ENCODE data around the gene HLA-DQA2. TPM values are rescaled to one million over a fixed set of nuclear protein-coding genes. Genes with fewer than 3 reads are reported as not detected.

Gene HLA-DQA2
- total and polyA plus RNA-seq, 2 of the 4 experiments (the other 2 are of a cell fraction): not detected

- H3K4me2 ChIP-seq (ENCODE audit: low read depth, low read length): no peak overlapping the region
- H2AFZ ChIP-seq (replicated peaks; ENCODE audit: low read length, poor library complexity): no peak overlapping the region
- H3K27ac ChIP-seq (ENCODE audit: insufficient read depth, low read length): no peak overlapping the region
- no peak for DNase-seq
- no peak overlapping the region for H4K8ac ChIP-seq (ENCODE audit: low read depth in 2 of 2, low read length in 2 of 2)
- H2BK15ac ChIP-seq (ENCODE audit: low read depth, low read length): no peak overlapping the region
- ATAC-seq (ENCODE audit: low read depth): no peak
- ChIA-PET POLR2A (ENCODE audit: unreplicated experiment) (no interaction called here), CTCF (no interaction called here)
- WGBS, 2 experiments (ENCODE audit: extremely low coverage in 2 of 2, insufficient read length in 1 of 2): no CpG with 5 or more reads among the region's 1 CpG
- H2BK20ac ChIP-seq (ENCODE audit: low read depth, low read length): no peak overlapping the region
- no peaks in the 10 kb centered on the region for H4K20me1 ChIP-seq (ENCODE audit: insufficient read depth, low read length)
- no peak overlapping the region for H2AK9ac ChIP-seq (replicated peaks; ENCODE audit: low read depth, low read length, poor library complexity)
- in situ Hi-C loops (cut with MboI; ENCODE audit: low sequenced_read_pairs) (no loop called here), dilution Hi-C loops (cut with HindIII; ENCODE audit: low sequenced_read_pairs, unreplicated experiment) (no loop called here), intact Hi-C loops (cut with micrococcal nuclease) (no loop called here)
- H2BK120ac ChIP-seq (ENCODE audit: low read depth, low read length): no peak overlapping the region
- TF ChIP-seq MAFK (IDR thresholded peaks at IDR 0.05; ENCODE audit: low read depth, low read length): no peak
- TF ChIP-seq MXI1 (IDR thresholded peaks at IDR 0.05; ENCODE audit: borderline replicate concordance, low read depth, low read length): no peak
- TF ChIP-seq SMC3 (IDR thresholded peaks at IDR 0.05; ENCODE audit: low read depth, low read length): no peak
- no peak for TF ChIP-seq RAD21 (IDR thresholded peaks at IDR 0.05; ENCODE audit: low read length)
- no peak for TF ChIP-seq CTCF (conservative IDR thresholded peaks at IDR 0.05; ENCODE audit: low read depth, low read length)
- TF ChIP-seq RFX5 (IDR thresholded peaks at IDR 0.05; ENCODE audit: low read depth, low read length): no peak
- no peak for TF ChIP-seq POLR2A (IDR thresholded peaks at IDR 0.05; ENCODE audit: low read depth, low read length)
- no peak for TF ChIP-seq NFE2L2 (IDR thresholded peaks at IDR 0.05; ENCODE audit: low read depth, low read length)
- TF ChIP-seq FOS (IDR thresholded peaks at IDR 0.05; ENCODE audit: low read depth, low read length): no peak
- TF ChIP-seq ELK1 (IDR thresholded peaks at IDR 0.05; ENCODE audit: borderline replicate concordance, low read depth, low read length): no peak
- TF ChIP-seq USF2 (IDR thresholded peaks at IDR 0.05; ENCODE audit: low read depth, low read length): no peak
- TF ChIP-seq CHD1 (IDR thresholded peaks at IDR 0.05; ENCODE audit: low read depth, low read length): no peak
- TF ChIP-seq RCOR1 (IDR thresholded peaks at IDR 0.05; ENCODE audit: insufficient replicate concordance, low read length): no peak
- TF ChIP-seq CEBPB (IDR thresholded peaks at IDR 0.05; ENCODE audit: low read depth, low read length): no peak
- no peak for TF ChIP-seq BHLHE40 (IDR thresholded peaks at IDR 0.05; ENCODE audit: low read depth, low read length)
- H3K14ac ChIP-seq (replicated peaks; ENCODE audit: low read depth, low read length): no peak overlapping the region
- no peak overlapping the region for H3K18ac ChIP-seq (ENCODE audit: low read depth, low read length)
- H3K4me1 ChIP-seq (ENCODE audit: control insufficient read depth, insufficient read depth, low read length): no peaks in the 10 kb centered on the region
- H3K23ac ChIP-seq (ENCODE audit: low read depth, low read length): no peak overlapping the region
- no peaks in the 10 kb centered on the region for H3K9me3 ChIP-seq (ENCODE audit: control insufficient read depth, insufficient read depth, low read length)
- H3K27me3 ChIP-seq (ENCODE audit: control insufficient read depth, insufficient read depth, low read length): peaks cover under 1% of the 10 kb centered on the region
- H2AK5ac ChIP-seq (ENCODE audit: low read depth, low read length): no peak overlapping the region
- BruUV-seq (replicated peaks): no TSS peak
- no peaks in the 10 kb centered on the region for H3K9me1 ChIP-seq (ENCODE audit: insufficient read depth, low read length)
- H3K4ac ChIP-seq (ENCODE audit: low read depth, low read length): no peak overlapping the region
- no peak overlapping the region for H2BK5ac ChIP-seq (ENCODE audit: low read depth, low read length, poor library complexity, severe bottlenecking)
- no peak overlapping the region for H3K56ac ChIP-seq (ENCODE audit: extremely low read depth, insufficient read depth, low read length)
- no peak overlapping the region for H3K4me3 ChIP-seq (ENCODE audit: insufficient read depth, low read depth, low read length)
- no peak overlapping the region for H4K91ac ChIP-seq (ENCODE audit: insufficient read depth, low read depth, low read length)
- H4K5ac ChIP-seq (ENCODE audit: low read depth, low read length): no peak overlapping the region
- H3K36me3 ChIP-seq (ENCODE audit: control insufficient read depth, insufficient read depth, low read length): no peaks in the 10 kb centered on the region
- no peaks in the 10 kb centered on the region for H3K79me1 ChIP-seq (ENCODE audit: low read depth in 1 of 2, low read length in 2 of 2)
- H3K9ac ChIP-seq (ENCODE audit: low read depth, low read length): no peak overlapping the region
Measured at GRCh38 chr6:32772656-32773055, 31.5 kb downstream of the HLA-DQA2 start.
